PC-9 (cell line): ENCODE data around the gene PLCD3. TPM values are rescaled to one million over a fixed set of nuclear protein-coding genes. Genes with fewer than 3 reads are reported as not detected.

ENCODE experiments used
- BruUV-seq: library from RNA; stranded (reverse); fragments of 400-500 nt; replicated peaks from 2 replicates; lab custom pipeline; 2021; lab: Mats Ljungman, UMichigan
- CTCF ChIA-PET: fragments of 300-600 bp; sonication (Branson Sonifier 250); formaldehyde crosslinking; loops from one replicate; lab custom pipeline; 2022; ENCODE audit warnings: antibody characterized with exemption; lab: Charles Lee
- POLR2A ChIA-PET: fragments of 300-600 bp; sonication (Branson Sonifier 250); formaldehyde crosslinking; loops from one replicate; lab custom pipeline; 2022; ENCODE audit warnings: antibody characterized with exemption; ENCODE audit not compliant: unreplicated experiment; lab: Charles Lee
- DNase-seq, 2 experiments: peaks; one replicate each; pipeline versions ENCODE4 v3.0.0 to v3.0.0-alpha.2; 2015 to 2022; ENCODE audit warnings: mixed read lengths in 1 of 2
- H2AFZ ChIP-seq: fragments of 200-600 bp; sonication (generic); 2 replicates; pipeline ENCODE4 v1.8.1; 2017; ENCODE audit warnings: antibody characterized with exemption
- H3F3A ChIP-seq: fragments of 200-600 bp; sonication (generic); 2 replicates; pipeline ENCODE4 v1.8.1; 2017; ENCODE audit warnings: antibody characterized with exemption, mild to moderate bottlenecking, low read depth; ENCODE audit not compliant: insufficient read depth
- H3K27ac ChIP-seq: fragments of 200-600 bp; sonication (generic); 2 replicates; pipeline ENCODE4 v1.6.1; 2016; ENCODE audit warnings: mixed run types
- H3K27me3 ChIP-seq: fragments of 200-600 bp; sonication (generic); 2 replicates; pipeline ENCODE4 v1.6.1; 2016; ENCODE audit warnings: low read depth, mixed run types; ENCODE audit not compliant: insufficient read depth
- H3K36me3 ChIP-seq: fragments of 200-600 bp; sonication (generic); 2 replicates; pipeline ENCODE4 v1.6.1; 2016; ENCODE audit warnings: low read depth, mixed run types
- H3K4me1 ChIP-seq: fragments of 200-600 bp; sonication (generic); replicated peaks from 2 replicates; pipeline ENCODE4 v1.6.1; 2016; ENCODE audit warnings: mixed run types; ENCODE audit not compliant: insufficient read depth
- H3K4me2 ChIP-seq: fragments of 200-600 bp; sonication (generic); 2 replicates; pipeline ENCODE4 v1.6.1; 2017; ENCODE audit warnings: mixed run types
- H3K4me3 ChIP-seq: fragments of 200-600 bp; sonication (generic); 2 replicates; pipeline ENCODE4 v1.6.1; 2016; ENCODE audit warnings: mixed run types
- H3K79me2 ChIP-seq: fragments of 200-600 bp; sonication (generic); 2 replicates; pipeline ENCODE4 v1.6.1; 2017; ENCODE audit warnings: low read depth, mixed run types
- H3K9me2 ChIP-seq: fragments of 200-600 bp; sonication (generic); 2 replicates; pipeline ENCODE4 v1.8.1; 2017; ENCODE audit warnings: mild to moderate bottlenecking; ENCODE audit not compliant: insufficient read depth
- H3K9me3 ChIP-seq: fragments of 200-600 bp; sonication (generic); 2 replicates; pipeline ENCODE4 v1.8.1; 2016; ENCODE audit warnings: low read depth; ENCODE audit not compliant: insufficient read depth
- H4K20me1 ChIP-seq: fragments of 200-600 bp; sonication (generic); 2 replicates; pipeline ENCODE4 v1.8.1; 2017; ENCODE audit not compliant: insufficient read depth
- EZH2 ChIP-seq: fragments of 200-600 bp; sonication (generic); IDR thresholded peaks from 2 replicates; pipeline ENCODE4 v1.8.0; 2017; ENCODE audit warnings: antibody characterized with exemption, low read depth
- intact Hi-C: fragments of 100-400 bp; cut with micrococcal nuclease; formaldehyde crosslinking; loops from one replicate; pipeline ENCODE4 v1.10.0; 2022; ENCODE audit not compliant: unreplicated experiment
- total RNA-seq: library from RNA; stranded (reverse); gene quantifications from 2 replicates; pipeline ENCODE4 v1.2.3, GENCODE V29; 2021
- TF ChIP-seq, protein P1 (sequence below): fragments of 200-600 bp; sonication (generic); conservative IDR thresholded peaks from 2 replicates; pipeline ENCODE4 v1.6.1; 2017; ENCODE audit warnings: mixed run types, antibody characterized with exemption, mild to moderate bottlenecking, moderate library complexity

Gene PLCD3
- total RNA-seq, 1 experiment from 2014 or later = 92.4 TPM

- BruUV-seq = no TSS peak
- TF ChIP-seq EZH2 = no peak
- TF ChIP-seq, protein P1, sequence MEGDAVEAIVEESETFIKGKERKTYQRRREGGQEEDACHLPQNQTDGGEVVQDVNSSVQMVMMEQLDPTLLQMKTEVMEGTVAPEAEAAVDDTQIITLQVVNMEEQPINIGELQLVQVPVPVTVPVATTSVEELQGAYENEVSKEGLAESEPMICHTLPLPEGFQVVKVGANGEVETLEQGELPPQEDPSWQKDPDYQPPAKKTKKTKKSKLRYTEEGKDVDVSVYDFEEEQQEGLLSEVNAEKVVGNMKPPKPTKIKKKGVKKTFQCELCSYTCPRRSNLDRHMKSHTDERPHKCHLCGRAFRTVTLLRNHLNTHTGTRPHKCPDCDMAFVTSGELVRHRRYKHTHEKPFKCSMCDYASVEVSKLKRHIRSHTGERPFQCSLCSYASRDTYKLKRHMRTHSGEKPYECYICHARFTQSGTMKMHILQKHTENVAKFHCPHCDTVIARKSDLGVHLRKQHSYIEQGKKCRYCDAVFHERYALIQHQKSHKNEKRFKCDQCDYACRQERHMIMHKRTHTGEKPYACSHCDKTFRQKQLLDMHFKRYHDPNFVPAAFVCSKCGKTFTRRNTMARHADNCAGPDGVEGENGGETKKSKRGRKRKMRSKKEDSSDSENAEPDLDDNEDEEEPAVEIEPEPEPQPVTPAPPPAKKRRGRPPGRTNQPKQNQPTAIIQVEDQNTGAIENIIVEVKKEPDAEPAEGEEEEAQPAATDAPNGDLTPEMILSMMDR = no peak
- DNase-seq = no peak
- ChIA-PET POLR2A (no interaction called here), CTCF (interaction anchor here (1.0 kb wide), 1 partner anchor 8 kb away, joined by 3 read pairs; the partner anchor contains the start of gene ACBD4)
- H3K27me3 ChIP-seq = no peaks in the 10 kb centered on the region
- H3F3A ChIP-seq = peaks cover 32% of the 10 kb centered on the region
- H3K4me2 ChIP-seq = no peak overlapping the region
- no peaks in the 10 kb centered on the region for H3K9me3 ChIP-seq
- no peak overlapping the region for H3K4me3 ChIP-seq
- no peak overlapping the region for H2AFZ ChIP-seq
- no peaks in the 10 kb centered on the region for H3K36me3 ChIP-seq
- no peaks in the 10 kb centered on the region for H3K9me2 ChIP-seq
- H3K27ac ChIP-seq = no peak overlapping the region
- no peaks in the 10 kb centered on the region for H4K20me1 ChIP-seq
- H3K79me2 ChIP-seq = peaks cover 8% of the 10 kb centered on the region; the same call in 1 of the 2 replicates
- peaks cover 11% of the 10 kb centered on the region for H3K4me1 ChIP-seq
- intact Hi-C loops = no loop called here
These were observed 10.9 kb upstream of the PLCD3 start for GRCh38 chr17:45143094-45143670.

DNA sequence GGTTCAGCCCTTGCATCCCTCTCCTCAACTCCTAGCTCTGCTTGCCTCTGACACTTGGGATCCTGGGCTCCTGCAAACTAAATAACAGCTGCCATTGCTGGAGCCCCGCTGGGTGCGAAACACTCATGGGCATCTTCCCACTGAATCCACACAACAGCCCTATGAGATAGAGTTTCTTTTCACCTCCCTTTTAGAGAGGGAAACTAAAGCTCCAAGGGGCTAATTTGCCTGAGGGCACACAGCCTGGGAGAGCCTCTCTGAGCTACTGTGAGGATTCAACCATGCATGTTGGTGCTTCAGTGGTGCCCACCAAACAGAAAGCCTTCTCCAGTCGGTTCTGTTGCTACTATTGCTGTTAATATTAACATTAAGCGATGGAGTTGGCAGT lies 7.2 kb upstream of the PLCD3 start:
- no peaks in the 10 kb centered on the region for H4K20me1 ChIP-seq
- H3K9me3 ChIP-seq = no peaks in the 10 kb centered on the region
- H3K9me2 ChIP-seq = no peaks in the 10 kb centered on the region
- BruUV-seq = no TSS peak
- no peak overlapping the region for H3K27ac ChIP-seq
- DNase-seq = no peak
- no peak for TF ChIP-seq EZH2
- TF ChIP-seq, protein P1 = no peak
- H3K79me2 ChIP-seq = peaks cover 8% of the 10 kb centered on the region; the same call in 1 of the 2 replicates
- POLR2A ChIA-PET = interaction anchor here (0.8 kb wide), 1 partner anchor 80 kb away, joined by 3 read pairs; no protein-coding TSS in a partner anchor
- peaks cover 8% of the 10 kb centered on the region for H3K4me1 ChIP-seq
- intact Hi-C loops = loop anchor here (10.0 kb wide), 1 partner anchor 175 kb away; the partner anchor contains the start of gene MAP3K14
- no peak overlapping the region for H3K4me3 ChIP-seq
- H3K27me3 ChIP-seq = no peaks in the 10 kb centered on the region
- no peaks in the 10 kb centered on the region for H3K36me3 ChIP-seq
- H3K4me2 ChIP-seq = no peak overlapping the region
- H3F3A ChIP-seq = peaks cover 19% of the 10 kb centered on the region
- H2AFZ ChIP-seq = no peak overlapping the region
- CTCF ChIA-PET = no interaction called here

GRCh38 chr17:45138911-45139532 lies 6.7 kb upstream of the PLCD3 start:
- Histone ChIP-seq H3K4me2 (no peak overlapping the region), H4K20me1 (no peaks in the 10 kb centered on the region), H3K27ac (no peak overlapping the region), H3K4me3 (no peak overlapping the region), H3K36me3 (no peaks in the 10 kb centered on the region), H3F3A (peaks cover 21% of the 10 kb centered on the region), H3K4me1 (peaks cover 8% of the 10 kb centered on the region), H3K27me3 (no peaks in the 10 kb centered on the region), H2AFZ (no peak overlapping the region), H3K9me3 (no peaks in the 10 kb centered on the region), H3K9me2 (no peaks in the 10 kb centered on the region), H3K79me2 (peaks cover 8% of the 10 kb centered on the region; the same call in 1 of the 2 replicates)
- CTCF ChIA-PET = interaction anchor here (0.7 kb wide), 1 partner anchor 58 kb away, joined by 7 read pairs; no protein-coding TSS in a partner anchor
- BruUV-seq = no TSS peak
- intact Hi-C loops = loop anchor here (10.0 kb wide), 1 partner anchor 176 kb away; the partner anchor contains the start of gene MAP3K14
- DNase-seq = no peak
- POLR2A ChIA-PET = interaction anchor here (0.8 kb wide), 1 partner anchor 81 kb away, joined by 3 read pairs; no protein-coding TSS in a partner anchor
- TF ChIP-seq EZH2 = no peak
- TF ChIP-seq, protein P1 = no peak
